ENCODE measurements around the gene PRR5.

DNA sequence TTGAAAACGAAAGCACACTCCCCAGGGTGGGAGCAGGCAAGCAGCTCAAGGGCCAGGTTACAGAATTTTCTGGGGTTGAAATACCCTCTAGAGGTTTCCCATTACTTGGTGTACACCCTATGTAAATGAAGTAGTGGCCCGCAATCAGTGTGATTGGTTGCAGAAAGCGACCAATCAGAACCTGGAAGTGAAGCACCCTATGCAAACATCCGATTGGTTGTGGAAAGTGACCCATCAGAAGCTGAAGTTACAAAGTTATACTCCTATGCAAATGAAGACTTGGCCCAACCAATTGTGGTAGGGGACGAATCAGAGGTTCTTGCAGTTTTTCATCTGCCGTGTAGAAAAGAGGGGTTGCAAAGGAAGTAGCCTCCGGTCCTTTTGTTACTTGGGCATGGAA, 19.2 kb downstream of the PRR5 start:
- TF ChIP-seq POLR2A (IDR thresholded peaks at IDR 0.05; ENCODE audit: low read depth, low read length) (no peak), POLR2AphosphoS5 (IDR thresholded peaks at IDR 0.05; ENCODE audit: low read depth, low read length) (no peak), TAF1 (IDR thresholded peaks at IDR 0.05; ENCODE audit: low read depth, low read length) (no peak), SPI1 (IDR thresholded peaks at IDR 0.05; ENCODE audit: low read depth, low read length) (no peak), PAX5 (IDR thresholded peaks at IDR 0.05; ENCODE audit: insufficient read depth, low read length, severe bottlenecking) (no peak), POU2F2 (IDR thresholded peaks at IDR 0.05; ENCODE audit: low read depth, low read length) (no peak)

Measured in GM12891 (cell line).